AML-193 (cell line): ENCODE results near the gene JUNB.

Source experiments
- DNase-seq, 2 experiments: peaks; one replicate each; lab custom pipeline; 2025; lab: John Stamatoyannopoulos, UW

JUNB gene

DNA sequence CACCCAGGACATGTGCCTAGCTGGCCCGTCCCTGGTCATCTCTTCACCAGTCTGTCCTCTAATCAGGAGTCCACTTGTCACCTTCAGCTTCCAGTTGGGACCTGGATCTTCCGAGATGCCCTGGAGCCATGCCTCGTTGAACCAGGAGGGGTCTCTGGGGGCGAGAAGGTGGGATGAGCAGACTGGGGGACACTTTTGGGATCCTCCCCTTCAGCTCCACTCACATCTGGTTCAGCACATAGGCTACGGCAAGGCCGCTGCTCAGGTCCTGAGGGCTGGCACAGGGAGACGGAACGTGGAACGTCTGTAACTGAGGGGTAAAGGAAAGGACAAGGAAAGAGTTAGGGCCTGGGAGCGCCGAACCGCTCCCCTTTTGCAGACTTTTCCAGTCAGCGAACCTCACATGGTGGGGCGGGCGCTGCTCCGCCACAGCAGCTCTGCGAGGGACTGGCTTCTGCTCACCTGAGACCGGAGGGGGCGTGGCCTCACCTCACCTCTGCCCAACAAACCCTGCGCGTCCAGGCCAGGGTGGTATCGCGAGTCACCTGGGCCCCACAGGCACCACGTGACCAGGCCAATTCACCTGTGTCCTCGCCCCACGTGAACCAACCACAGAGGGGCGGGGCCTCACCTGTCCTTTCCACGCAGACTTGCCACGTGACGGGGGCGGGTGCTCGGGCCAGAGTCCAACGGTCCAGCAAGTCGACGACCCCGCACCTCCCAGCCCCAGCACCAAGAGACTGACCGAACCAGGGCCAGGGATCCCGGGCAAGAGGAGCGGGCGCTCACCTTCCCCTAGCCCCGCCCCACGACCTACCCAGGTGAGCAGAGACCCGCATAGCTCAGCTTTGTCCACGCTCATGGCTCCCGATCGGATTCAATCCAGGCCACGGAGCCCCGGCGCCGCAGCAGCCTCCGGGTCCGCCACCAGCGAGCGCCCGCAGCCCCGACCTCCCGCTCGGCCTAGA, 16.4 kb upstream of the JUNB start, which contains the start of gene HOOK2:
Gene HOOK2 (minus strand): TSS at position 965 of the 968 bp plus-strand sequence. CDS start 103 bp downstream, at position 862.
- no peak for DNase-seq

DNA sequence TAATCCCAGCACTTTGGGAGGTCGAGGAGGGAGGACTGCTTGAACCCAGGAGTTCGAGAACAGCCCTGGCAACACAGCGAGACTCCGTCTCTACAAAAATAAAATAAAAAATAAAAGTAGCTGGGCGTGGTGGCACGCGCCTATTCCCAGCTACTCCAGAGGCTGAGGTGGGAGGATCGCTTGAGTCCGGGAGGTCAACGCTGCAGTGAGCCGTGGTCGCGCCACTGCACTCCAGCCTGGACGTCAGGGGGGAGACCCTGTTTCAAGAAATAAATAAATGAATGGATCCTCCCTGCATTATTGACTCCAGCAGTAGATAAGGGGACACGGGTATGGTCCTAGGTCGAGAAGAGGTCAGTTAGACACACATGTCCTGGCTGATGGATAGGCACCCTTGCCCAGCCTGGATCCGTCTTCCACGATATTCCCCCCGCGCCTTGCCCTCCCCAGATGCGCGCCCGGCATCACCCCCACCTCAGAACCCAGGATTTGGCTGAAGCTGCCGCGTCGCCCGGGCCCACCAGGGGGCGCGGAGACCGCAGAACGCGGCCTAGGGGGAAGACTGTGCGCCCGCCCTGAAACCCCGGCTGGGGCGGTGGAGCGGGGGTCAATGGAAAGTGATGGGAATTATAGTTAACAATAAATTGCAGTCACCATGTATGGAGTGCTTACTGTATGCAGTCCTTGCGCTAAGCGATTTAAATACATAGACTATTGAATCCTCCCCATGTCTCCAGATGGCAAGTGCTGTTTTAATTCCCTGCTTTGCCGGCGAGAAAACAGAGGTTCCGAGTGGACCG, 13.9 kb upstream of the JUNB start:
- peak; percentile 55 to 62 for DNase-seq

DNA sequence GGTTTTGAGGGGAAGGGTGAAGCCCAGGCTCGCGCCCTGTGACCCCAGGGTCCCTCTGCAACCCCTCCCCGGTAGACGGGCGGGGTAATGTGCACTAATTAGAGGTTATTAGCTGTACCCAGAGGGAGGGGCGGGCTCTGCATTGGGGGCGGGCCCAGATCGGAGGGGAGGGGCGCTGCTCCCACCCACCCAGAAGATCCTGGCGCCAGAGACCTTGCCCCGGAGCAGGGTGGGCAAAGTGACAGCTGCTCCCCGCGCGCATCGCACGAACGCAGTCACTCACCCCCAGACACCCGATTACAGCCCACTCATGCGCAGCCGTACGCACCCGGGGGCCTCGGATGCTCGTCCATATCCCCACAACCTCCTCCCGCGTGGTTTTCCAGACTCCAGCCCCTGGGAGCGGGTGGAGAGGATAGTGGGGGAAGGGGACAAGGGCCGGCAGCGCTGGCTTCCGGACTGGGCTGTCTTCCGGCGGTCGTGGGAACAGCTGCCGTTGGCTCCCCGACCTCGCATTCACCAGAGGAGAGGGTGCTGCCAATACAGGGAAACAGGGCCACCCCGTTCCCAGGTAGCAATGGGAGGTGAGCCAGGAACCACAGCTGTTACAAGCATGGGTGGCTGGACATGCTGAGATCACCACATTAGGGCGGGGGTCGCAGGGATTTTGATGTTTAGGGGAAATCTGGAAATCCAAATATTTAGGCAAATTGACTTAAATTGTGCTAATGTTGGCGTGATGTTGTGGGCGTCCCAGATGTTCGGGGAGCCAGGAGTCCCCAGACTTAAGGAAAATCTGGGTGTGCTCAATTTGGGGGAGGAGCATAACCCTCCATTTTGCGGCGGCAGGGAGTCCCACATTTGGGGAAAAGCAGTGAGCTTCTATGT, 13.0 kb upstream of the JUNB start:
- peak; percentile 19 to 55 for DNase-seq

DNA sequence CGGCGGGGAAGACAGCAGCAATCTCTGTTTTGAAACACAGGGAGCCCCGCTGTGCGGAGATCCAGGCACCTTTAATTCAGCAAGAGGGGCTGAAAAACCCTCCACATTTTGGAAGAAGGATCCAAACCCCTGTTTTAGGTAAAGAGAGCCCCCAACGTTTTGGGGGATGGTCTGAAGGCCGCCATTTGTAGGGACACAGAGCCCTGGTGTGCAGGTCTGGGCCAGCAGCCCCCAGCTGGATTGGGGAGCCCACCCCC, 12.5 kb upstream of the JUNB start:
- DNase-seq: no peak

DNA sequence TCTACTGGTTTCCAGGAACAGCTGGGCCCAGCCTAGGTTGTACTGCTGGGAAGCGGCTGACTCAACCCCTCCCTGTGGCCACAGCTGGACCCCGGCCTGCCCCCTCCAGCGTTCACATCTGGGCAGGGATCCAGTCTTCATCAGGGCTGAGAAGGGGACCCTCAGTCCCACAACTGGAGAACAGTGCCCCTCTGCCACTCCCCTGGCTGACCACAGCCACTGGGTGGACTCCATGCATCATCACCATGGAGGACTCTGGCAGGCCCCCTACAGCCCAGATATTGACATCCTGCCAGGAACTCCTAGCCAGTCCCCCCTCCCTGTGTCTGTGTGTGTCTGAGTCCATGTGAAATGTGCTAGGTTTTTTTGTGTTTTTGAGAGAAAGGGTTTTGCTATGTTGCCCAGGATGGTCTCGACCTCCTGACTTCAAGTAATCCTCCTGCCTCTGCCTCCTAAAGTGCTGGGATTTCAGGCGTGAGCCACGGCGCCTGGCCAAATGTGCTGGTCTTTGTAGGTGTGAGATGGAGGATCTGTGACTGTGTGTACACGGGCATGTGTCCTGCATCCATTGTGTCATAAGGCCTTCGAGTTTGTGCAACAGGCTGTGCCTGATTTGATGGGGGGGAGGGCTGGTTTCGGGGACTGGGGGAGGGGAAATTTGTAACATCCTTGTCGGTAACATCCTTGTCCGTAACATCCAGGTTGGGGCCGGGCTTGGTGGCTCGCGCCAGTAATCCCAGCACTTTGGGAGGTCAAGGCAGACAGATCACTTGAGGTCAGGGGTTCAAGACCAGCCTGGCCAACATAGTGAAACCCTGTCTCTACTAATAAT, 11.9 kb upstream of the JUNB start:
- DNase-seq: no peak

DNA sequence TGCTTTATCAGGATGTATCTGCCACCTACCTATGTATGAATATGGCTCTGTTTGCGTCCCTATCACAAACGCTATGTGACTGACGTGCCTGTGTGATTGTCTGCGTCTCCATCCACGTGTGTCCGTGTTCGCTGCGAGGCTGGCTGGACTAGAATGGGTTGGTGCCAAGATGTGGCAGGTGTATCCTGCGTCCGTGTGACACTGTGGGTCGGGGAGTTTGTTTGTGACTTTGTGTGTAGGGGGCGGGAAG, 9.2 kb upstream of the JUNB start:
- peak in 1 of 2 experiments; percentile 41 for DNase-seq

DNA sequence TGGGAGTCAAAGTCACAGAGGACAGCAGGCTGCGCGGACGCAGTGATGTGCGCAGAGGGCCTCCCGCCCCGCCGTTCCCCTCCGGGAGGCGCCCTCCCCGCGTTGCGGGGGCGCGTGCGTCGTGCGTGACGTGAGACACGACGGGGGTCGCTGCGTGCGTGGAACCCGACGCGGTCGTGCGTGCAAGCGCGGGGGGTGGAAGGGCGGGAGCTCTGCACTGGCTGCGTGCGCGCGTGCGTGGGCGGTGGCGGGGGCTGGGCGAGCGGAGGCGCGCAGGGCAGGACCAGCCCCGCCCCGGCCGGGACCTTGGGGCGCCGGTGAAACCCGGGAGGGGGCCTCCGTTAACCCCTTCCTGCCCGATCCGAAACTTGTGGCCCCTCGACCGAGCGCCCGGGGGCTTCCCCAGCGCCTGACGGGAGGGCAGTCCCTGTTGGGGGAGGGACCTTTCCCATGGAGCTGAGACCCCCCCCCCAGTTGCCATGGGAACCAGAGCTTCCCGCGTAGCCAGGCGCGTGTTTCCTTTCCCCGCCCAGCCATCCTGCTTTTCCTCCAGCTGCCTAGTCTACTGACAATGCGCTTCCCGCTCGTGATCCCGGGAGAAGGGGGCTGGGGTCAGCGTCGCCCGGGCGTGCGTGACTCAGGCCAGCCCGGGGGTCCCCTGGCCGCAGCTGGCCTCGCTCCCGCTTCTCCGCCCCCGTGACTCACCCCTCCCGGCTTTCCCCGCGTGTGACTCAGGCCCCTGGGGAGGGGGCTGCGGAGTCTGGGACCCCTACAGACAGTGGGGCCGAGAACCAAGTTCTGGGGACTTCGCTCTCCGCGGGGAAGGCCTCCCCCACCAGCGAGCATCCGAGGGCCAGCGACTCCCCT, 8.6 kb upstream of the JUNB start:
- DNase-seq: peak; percentile 41 to 66

DNA sequence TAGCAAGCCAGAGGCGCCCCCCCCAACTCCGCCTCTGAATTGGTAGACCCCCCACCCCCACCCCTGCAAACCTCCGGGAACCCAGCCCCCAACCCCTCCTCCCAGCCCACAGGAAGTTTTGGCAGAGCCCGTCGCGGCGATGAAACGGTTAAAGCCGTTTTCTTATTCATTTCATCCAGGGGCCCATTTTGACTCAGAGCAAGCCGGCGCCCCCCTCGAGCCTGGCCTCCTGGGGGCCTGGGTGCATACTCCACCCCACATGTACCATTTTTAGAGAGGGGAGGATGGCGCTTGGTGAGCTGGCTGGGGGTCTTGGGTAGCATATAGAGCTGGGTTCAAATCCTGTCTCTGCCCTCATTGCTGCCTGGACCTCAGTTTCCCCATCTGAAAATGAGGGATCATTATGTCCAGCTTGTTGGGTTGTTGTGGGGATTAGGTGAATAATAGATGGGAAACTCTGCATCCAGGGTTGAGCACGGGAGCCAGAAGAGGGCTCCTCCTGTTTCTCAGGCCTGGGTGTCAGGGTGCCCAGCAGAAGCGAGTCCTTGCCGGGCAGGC, 7.9 kb upstream of the JUNB start:
- no peak for DNase-seq

DNA sequence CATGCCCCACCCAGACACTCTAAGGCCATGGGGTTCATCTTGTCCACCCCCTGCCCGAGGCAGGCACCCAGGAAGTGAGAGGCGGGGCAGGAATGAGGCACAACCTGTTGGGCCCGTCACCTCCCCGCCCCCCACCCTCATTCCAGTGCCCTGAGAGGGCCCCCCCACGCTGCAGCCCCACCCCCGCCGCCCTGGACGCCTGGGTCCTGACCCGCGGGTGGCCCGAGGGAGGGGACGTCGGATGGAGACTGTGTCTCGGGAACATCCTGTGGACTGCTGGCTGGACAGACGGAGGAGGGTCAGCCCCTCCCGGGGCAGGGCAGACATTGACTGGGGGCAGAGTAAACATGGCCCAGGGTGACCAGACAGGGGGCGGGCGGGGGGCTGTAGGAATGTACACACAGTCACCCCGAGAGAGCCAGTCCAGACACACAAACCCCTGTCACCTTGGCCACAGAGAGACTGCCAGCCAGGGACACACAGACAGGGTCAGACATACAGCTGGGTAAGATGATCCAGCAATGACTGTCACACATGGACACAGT, 7.4 kb upstream of the JUNB start:
- DNase-seq: no peak

DNA sequence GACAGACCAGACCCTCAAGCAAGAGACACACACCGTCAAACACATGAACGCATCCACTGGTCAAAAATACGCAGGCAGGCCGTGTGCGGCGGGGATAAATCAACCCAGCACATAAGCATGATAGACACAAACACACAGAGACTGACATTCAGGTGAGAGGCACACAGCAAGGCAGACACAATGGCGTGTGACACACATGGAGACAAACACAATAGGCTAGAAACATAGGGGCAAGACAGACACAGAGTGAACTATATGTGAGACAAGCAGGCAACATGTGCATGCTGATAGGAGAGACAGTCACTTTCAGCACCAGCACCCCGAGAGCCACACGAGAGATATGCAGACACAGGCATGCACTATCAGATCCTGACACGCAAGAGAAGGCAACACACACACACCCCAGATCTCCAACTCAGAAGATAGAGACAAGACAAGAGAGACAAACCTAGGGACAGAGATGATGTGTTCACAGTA, 6.9 kb upstream of the JUNB start:
- DNase-seq: no peak

DNA sequence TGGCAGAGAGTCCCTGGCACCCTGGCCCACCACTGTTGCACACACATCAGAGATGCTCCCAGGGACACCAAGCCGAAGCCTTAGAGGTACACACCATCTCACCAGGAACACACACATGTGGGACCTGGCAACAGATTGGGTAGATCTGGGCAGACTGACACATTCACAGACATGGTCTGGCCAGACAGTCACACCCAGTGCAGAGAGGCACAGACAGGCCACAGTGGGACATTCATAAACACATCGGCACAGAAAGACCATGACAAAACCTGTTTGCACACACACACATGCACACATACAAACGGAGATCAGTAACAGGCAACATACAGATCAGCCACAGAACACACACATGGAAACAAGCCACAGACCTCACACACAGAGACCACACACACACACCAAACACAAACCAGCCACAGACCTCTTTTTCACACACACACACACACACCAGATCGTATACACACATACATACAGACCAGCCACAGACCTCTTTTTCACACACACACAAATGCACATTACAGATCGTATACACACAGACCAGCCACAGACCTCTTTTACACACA, 6.3 kb upstream of the JUNB start:
- no peak for DNase-seq

DNA sequence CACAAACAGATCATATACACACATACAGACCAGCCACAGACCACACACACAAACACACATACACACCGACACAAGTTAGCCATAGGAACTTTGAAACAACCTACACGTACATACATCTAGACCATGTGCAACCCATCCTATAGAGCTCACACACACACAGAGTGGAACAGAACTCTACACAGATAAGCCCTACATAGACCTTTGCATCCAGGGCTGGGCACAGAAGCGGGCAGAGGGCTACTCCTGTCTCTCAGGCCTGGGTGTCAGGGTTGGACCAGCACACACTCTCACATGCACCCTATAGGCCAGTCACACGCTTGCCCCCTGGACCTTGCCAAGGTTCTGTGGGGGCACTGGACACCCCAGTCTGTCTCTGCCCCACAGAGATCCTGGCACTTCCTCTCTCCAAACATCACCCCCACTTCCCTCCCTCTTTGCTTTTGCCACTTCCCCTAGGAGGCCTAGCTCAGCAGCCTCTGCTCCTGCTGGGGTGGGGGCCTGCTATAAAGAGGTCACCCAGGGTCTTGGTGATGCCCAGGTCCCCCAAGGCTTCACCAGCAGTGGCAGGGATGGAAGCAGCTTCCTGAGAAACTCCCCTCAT, 5.8 kb upstream of the JUNB start:
- DNase-seq: peak; percentile 56 to 59

DNA sequence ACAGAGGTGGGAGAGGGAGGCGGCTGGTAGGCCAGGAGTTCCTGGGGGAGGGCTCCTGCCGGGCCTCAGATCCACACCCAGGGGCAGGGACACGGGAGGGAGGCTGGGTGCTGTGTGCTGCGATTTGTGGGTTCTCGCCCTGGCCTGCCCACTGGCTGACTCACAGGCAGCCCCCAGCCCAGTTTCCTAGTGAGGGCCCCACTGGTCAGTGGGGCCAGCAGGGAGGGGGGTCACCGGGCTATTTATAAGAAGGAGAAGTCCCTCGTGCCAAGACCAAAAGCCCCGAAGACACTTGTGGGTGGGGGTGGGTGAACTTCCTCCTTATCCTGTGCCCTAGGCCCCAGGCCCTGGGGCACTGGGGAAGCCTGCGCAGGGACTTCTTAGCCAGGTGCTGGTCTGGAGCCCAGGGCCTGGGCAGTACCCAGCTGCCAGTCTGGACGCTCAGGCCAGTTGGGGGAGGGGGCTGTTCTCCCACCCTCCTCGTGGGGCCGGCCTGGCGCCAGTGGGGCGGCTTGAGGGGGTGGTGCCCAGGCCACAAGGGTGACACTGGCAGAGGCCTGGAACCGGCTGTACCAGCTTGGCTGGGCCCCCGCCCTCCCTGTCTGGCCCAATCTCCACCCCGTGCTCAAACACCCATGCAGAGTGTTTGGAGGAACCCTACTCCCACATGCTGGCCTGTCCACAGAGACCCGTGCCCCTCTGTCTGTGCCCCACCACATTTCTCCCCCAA, 5.0 kb upstream of the JUNB start:
- DNase-seq: peak; percentile 66 to 69

DNA sequence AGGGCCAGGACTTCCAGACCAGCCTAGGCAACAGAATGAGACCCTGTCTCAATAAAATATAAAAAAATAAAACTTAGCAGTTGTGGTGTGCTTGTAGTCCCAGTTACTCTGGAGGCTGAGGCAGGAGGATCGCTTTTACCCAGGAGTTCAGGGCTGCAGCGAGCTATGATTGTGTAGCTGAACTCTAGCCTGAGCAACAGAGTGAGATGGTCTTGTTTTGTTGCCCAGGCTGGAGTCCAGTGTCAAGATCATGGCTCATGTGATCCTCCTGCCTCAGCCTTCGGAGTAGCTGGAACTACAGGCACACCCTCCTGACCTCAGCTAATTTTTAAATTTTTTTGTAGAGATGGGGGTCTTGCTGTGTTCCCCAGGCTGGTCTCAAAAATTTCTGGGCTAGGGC, 4.3 kb upstream of the JUNB start:
- DNase-seq: no peak

DNA sequence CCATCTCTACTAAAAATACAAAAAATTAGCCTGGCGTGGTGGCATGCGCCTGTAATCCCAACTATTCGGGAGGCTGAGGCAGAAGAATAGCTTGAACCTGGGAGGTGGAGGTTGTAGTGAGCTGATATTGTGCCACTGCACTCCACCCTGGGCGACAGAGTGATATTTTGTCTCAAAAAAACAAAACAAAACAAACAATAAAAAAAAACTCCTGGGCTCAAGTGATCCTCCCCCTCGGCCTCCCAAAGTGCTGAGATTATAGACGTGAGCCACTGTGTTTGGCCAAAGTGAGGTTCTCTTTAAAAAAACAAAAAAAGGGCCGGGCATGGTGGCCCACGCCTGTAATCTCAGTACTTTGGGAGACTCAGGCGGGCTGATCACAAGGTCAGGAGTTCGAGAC, 3.8 kb upstream of the JUNB start:
- no peak for DNase-seq

DNA sequence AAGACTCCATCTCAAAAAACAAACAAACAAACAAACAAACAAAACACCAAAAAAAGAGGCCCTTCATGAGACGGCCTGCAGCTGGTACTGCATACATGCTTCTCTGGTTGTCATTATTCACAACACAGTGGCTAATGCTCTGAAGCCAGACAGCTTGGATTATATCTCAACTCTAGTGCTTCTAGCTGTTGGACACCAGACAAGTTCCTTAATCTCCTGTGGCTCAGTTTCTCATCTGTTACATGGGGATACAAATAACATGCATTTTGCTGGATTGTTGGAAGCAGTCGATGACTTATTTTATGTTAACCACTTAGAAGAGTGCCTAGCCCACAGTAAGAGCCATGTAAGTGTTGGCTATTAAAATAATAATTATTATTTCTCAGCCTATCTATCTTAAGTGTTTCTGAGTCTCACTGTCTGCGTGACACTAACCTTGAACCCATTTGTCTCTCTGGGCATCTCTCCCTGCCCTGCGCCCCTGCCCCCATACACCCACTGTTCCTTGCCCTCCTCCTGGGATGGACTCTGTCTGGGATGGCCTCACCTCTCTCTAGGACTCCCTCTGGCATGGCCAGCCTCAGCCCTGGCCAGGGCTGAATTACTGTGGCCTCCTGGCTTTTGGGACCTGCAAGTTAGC, 3.1 kb upstream of the JUNB start:
- DNase-seq: no peak

DNA sequence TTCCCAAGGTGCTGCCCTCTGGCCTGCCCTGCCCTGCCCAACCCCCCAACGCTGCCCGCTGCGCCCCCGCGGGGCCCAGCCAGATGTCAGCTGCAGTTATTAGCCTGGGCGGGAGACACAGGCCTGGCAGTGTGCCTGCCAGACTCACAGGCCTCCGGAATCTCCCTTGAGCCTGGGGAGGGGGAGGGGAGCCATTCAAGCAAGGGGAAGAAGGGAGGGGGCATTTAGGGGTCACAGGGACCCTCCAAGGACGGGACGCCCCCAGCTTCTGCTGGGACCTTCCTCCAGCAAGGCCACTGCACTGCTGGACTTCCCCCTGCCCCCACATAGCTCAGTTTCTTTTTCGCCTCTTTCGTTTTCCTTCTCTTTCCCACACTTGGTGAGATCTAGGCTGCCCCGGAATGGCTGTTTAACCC, 2.6 kb upstream of the JUNB start:
- DNase-seq: peak in 1 of 2 experiments; percentile 23
